Fibroblast of the aortic adventitia (primary cell): ENCODE measurements around the gene HOXA1. TPM values are rescaled to one million over a fixed set of nuclear protein-coding genes. Genes with fewer than 3 reads are reported as not detected.
A peak's percentile ranks its signal among the peaks of the same experiment; 100 is the strongest.

Experiments
- DNase-seq: peaks from one replicate; pipeline ENCODE4 v3.0.0-alpha.2; 2010; ENCODE audit warnings: low read depth
- H3K4me3 ChIP-seq: 2 replicates; pipeline ENCODE4 v1.5.1; 2011; ENCODE audit warnings: low read depth, mild to moderate bottlenecking, control low read depth, low read length, moderate library complexity
- total RNA-seq: library from RNA; depleted of rRNA; stranded (reverse); fragments of >200 nt; gene quantifications from 2 replicates; pipeline ENCODE4 v1.2.3, GENCODE V29; 2012; ENCODE audit warnings: low replicate concordance
- TF ChIP-seq, protein P1 (sequence below): IDR thresholded peaks from 2 replicates; pipeline ENCODE4 v1.5.1; 2011; ENCODE audit warnings: mild to moderate bottlenecking, low read length, control low read depth, inconsistent platforms; ENCODE audit not compliant: insufficient read depth

Gene HOXA1
- total RNA-seq, 1 donor = 0.72 TPM

DNA sequence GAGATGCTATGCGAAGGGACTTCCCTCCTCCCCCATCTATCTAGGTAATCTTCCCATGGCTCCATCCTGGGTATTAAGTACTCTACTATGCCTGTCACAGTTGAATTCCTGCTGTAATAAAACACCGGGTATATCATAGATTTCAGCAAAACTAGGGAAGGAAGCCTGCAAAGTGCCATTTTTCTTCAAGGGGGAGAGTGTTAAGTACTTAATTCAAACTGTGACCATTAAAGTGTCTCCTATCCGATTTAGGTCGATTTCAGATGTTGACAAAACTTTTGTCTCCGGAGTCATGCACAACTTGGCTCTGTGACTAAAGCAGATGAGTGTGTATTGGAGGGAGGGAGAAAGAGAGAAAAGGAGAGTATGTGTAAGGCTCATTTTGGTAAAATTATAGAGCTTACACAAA, 30.2 kb upstream of the HOXA1 start:
- H3K4me3 ChIP-seq = no peak overlapping the region
- DNase-seq = no peak
- TF ChIP-seq, protein P1, sequence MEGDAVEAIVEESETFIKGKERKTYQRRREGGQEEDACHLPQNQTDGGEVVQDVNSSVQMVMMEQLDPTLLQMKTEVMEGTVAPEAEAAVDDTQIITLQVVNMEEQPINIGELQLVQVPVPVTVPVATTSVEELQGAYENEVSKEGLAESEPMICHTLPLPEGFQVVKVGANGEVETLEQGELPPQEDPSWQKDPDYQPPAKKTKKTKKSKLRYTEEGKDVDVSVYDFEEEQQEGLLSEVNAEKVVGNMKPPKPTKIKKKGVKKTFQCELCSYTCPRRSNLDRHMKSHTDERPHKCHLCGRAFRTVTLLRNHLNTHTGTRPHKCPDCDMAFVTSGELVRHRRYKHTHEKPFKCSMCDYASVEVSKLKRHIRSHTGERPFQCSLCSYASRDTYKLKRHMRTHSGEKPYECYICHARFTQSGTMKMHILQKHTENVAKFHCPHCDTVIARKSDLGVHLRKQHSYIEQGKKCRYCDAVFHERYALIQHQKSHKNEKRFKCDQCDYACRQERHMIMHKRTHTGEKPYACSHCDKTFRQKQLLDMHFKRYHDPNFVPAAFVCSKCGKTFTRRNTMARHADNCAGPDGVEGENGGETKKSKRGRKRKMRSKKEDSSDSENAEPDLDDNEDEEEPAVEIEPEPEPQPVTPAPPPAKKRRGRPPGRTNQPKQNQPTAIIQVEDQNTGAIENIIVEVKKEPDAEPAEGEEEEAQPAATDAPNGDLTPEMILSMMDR = no peak

DNA sequence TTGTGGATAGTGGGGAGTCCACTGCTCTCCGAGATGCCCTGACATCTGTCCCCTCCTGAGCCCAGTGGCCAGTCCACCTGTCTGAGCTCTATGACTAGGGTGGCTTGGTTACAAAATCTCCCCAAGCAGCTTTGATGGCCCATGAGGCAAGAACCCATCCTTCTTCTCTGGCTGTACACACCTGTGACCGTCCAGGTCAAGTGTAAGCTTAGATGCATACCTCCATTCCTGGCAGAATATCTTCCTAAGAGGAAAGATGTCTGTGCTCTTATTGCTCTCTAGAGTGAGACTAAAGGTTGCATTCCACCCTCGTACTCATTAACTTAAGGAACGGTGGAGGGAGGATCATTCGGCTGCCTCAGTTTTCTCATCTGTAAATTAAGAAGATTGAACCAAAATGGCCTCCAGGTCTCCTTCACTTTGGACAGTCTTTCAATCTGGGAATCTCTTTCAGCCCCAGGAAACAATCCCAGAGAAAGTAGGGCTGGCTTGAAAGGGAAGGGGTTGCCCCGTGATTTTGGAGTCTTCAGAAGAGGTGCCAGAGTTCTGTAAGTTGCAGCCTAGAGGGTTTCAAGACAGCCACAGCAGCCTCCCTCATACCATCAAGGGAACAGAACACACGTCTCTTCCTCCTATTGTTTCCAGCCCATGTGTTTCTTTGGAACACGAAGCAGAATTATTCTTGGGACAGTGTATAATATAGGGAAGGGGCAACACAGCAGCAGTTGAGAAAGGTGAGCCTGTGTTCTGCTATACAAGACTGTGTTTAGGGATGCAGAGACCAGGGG, 29.3 kb upstream of the HOXA1 start:
- H3K4me3 ChIP-seq = no peak overlapping the region
- TF ChIP-seq, protein P1 = no peak
- DNase-seq = no peak

DNA sequence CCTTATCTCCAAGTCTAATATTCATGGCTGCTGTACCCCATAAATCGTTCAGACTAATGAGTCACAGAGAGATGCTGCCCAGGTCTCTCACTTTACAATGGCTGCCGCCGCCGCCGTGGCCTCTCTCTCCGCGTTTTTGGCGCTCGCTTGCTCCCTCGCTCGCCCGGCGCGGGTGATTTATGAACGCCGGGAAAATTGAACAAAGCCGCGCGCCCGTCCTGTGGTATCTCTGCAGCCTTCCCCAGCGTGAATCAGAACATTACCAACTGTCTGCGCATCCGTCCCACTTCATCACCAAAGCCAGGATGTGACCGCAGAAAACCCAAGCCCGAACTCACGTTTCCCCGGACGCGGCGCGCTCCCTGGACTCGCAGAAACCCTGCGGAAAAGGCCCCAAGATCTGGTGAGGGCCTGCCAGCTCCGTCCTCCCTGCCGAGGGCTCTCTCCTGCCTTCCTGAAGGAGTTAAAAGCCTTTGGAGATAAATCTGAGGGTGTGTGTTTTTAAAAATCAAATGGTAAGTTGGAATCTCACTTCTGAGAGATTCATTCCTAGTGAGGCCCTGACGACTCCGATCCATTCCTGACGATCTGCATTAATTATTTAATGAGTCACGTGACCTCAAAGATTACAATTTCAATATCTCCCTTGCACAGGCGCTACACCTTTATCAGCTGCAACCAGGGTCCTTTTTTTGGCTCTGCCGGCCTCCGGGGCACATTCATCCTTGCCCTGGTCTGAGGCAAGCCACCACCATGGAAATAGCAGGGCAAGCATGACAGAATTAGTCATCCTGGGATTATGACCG, 28.5 kb upstream of the HOXA1 start:
- TF ChIP-seq, protein P1 = no peak
- peak; percentile 73 for DNase-seq
- no peak overlapping the region for H3K4me3 ChIP-seq

DNA sequence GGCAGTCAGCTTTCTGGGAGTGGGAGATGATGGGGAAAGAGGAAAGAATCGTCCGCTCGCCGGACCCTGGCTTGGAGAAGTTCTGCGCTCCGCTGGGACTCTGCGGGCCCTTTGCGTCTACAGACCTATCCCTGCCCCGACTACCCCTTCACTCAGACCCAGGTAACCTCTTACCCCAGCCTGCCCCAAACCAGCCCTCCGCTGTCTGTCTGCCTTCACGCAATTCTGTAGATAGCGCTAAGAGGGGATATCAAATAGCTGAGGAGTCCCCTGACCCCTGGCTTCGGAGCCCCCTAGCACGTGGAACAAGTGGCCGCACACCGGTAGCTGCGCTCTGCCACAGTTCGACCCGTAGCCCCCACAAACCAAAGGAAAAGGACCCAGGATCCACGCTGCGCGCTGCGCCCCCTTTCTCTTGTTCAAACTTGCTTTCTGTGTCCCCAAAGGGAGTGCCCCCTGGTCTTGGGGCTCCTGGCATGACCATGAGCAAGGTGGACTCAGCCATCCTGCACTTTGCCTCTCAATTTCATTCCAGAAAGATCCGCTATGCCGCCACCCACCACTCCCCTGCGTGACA, 27.8 kb upstream of the HOXA1 start:
- DNase-seq = no peak
- TF ChIP-seq, protein P1 = no peak
- peak overlapping the region; percentile 35 for H3K4me3 ChIP-seq

DNA sequence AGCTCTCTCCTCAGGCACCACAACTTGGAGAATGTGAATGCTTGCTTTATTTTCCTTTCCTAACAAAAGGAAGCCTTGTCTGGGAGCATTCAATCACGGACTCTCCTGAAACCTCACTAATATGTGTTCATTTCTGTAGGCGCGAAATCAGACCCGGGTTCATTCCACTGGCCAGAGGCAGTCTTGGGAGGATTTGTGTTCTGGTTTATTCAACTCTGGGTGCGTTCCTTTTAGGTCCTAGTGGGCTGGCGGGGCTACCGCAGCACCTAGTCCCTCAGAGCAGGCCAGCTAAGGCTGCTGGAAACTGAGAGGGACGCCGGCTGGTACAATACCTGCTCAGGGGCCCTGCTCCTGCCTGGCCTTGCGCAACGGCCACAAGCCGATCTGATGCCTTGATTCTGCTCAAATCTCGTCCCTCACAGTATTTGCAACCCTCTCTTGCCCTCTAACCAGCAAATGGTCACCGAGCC, 27.2 kb upstream of the HOXA1 start:
- peak; percentile 40 for DNase-seq
- TF ChIP-seq, protein P1 = no peak
- H3K4me3 ChIP-seq = peak overlapping the region; percentile 53

DNA sequence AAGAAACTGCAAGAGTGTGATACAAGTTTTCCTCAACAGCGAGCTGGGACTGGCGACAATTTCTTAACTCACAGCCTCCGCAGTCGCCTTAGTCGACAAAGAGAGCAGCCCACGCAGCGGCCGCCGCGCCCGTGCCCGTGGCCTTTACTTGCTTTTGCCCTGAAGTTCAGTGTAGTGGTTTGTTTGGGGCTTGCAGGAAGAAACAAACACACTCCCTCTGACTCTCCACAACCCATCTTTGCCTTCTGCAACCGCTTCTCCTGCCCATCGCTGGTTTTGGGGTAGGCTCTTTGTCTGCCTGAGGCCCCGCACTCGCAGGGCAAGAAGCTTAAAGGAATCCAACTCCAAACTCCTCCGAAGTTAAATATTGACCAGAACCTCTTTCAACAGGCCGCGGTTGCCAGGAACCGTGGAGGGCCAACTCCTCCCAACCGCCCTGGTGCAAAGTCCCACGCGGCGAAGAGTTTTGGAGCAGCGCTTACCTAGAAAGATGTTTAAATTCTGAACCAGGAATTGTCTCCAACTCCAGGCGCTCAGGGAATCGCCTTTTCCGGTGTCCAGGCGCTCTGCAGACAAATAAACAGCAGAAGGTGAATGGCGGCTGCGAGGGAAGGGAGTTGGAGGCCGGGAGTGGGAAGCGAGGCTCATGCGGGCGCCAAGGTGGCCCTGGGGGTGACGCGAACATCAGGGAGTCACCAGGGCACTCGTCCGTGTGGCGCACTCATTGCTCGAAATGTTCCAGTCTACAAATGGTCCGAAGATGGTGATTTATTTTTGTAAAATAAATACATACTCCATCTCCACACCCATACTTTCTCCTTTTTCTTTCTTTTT, 26.5 kb upstream of the HOXA1 start:
- H3K4me3 ChIP-seq = peak overlapping the region; percentile 53
- TF ChIP-seq, protein P1 = no peak
- DNase-seq = peak; percentile 26
